ENCODE measurements around the gene ADD2. TPM values are rescaled to one million over a fixed set of nuclear protein-coding genes. Genes with fewer than 3 reads are reported as not detected.

The ADD2 gene
- total RNA-seq, 1 experiment from 2014 or later, result 4.4 TPM

- Histone ChIP-seq H3F3A (ENCODE audit: low read length, unreplicated experiment) (no peaks in the 10 kb centered on the region), H3K9me2 (replicated peaks; ENCODE audit: low read length) (no peaks in the 10 kb centered on the region), H3K27me3 (ENCODE audit: low read length) (peaks cover 53% of the 10 kb centered on the region), H3K4me1 (ENCODE audit: insufficient read depth, low read length) (no peaks in the 10 kb centered on the region), H2AFZ (ENCODE audit: low read length) (no peak overlapping the region), H3K36me3 (ENCODE audit: low read depth, low read length) (no peaks in the 10 kb centered on the region), H3K79me2 (ENCODE audit: low read length) (no peaks in the 10 kb centered on the region), H4K20me1 (ENCODE audit: low read length) (no peaks in the 10 kb centered on the region), H3K9me3 (ENCODE audit: low read length) (no peaks in the 10 kb centered on the region), H3K4me2 (ENCODE audit: low read length) (no peak overlapping the region), H3K27ac (ENCODE audit: low read length) (no peak overlapping the region), H3K9ac (ENCODE audit: low read length) (no peak overlapping the region), H3K4me3 (ENCODE audit: low read length) (no peak overlapping the region)
- ATAC-seq (no peak), DNase-seq (no peak)
- ChIA-PET POLR2A (ENCODE audit: unreplicated experiment) (no interaction called here), CTCF (no interaction called here)
- BruUV-seq (replicated peaks), result no TSS peak
- intact Hi-C loops (cut with micrococcal nuclease), result no loop called here
- TF ChIP-seq EZH2 (IDR thresholded peaks at IDR 0.05; ENCODE audit: low read length, unreplicated experiment) (no peak), EZH2phosphoT487 (IDR thresholded peaks at IDR 0.05; ENCODE audit: borderline replicate concordance, low read length) (no peak)
- TF ChIP-seq, protein P1, sequence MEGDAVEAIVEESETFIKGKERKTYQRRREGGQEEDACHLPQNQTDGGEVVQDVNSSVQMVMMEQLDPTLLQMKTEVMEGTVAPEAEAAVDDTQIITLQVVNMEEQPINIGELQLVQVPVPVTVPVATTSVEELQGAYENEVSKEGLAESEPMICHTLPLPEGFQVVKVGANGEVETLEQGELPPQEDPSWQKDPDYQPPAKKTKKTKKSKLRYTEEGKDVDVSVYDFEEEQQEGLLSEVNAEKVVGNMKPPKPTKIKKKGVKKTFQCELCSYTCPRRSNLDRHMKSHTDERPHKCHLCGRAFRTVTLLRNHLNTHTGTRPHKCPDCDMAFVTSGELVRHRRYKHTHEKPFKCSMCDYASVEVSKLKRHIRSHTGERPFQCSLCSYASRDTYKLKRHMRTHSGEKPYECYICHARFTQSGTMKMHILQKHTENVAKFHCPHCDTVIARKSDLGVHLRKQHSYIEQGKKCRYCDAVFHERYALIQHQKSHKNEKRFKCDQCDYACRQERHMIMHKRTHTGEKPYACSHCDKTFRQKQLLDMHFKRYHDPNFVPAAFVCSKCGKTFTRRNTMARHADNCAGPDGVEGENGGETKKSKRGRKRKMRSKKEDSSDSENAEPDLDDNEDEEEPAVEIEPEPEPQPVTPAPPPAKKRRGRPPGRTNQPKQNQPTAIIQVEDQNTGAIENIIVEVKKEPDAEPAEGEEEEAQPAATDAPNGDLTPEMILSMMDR (conservative IDR thresholded peaks at IDR 0.05; ENCODE audit: low read depth, low read length), result no peak
These were observed 48.8 kb downstream of the ADD2 start for GRCh38 chr2:70719231-70719630.

DNA sequence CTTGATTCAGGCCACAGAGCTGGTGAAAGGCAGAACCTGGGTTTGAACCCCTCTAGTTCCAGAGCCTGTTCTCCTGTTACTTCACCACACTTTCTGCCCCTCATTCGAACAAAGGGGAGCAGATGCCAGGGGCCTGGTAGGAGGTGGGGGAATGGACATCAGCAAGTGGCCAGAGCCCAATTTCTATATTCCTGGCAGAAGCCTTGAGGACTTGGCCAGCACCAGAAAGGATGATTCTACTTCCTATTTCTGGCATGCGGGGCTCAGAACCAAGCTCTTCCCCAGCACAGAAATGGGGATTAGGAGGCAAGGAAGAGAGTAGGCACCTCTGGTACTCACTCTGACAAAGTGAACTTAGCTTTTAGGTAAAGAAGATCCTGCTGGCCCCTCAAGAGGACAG, 49.3 kb downstream of the ADD2 start:
- H4K20me1 ChIP-seq (ENCODE audit: low read length), result no peaks in the 10 kb centered on the region
- TF ChIP-seq EZH2 (IDR thresholded peaks at IDR 0.05; ENCODE audit: low read length, unreplicated experiment), result no peak
- TF ChIP-seq, protein P1 (conservative IDR thresholded peaks at IDR 0.05; ENCODE audit: low read depth, low read length), result no peak
- TF ChIP-seq EZH2phosphoT487 (IDR thresholded peaks at IDR 0.05; ENCODE audit: borderline replicate concordance, low read length), result no peak
- H2AFZ ChIP-seq (ENCODE audit: low read length), result no peak overlapping the region
- no peak for ATAC-seq
- no peak overlapping the region for H3K4me3 ChIP-seq (ENCODE audit: low read length)
- no TSS peak for BruUV-seq (replicated peaks)
- H3K9me2 ChIP-seq (replicated peaks; ENCODE audit: low read length), result no peaks in the 10 kb centered on the region
- H3K27ac ChIP-seq (ENCODE audit: low read length), result no peak overlapping the region
- no peaks in the 10 kb centered on the region for H3K4me1 ChIP-seq (ENCODE audit: insufficient read depth, low read length)
- H3K79me2 ChIP-seq (ENCODE audit: low read length), result no peaks in the 10 kb centered on the region
- no peak for DNase-seq
- H3K27me3 ChIP-seq (ENCODE audit: low read length), result peaks cover 58% of the 10 kb centered on the region
- ChIA-PET POLR2A (ENCODE audit: unreplicated experiment) (no interaction called here), CTCF (no interaction called here)
- H3K4me2 ChIP-seq (ENCODE audit: low read length), result no peak overlapping the region
- H3F3A ChIP-seq (ENCODE audit: low read length, unreplicated experiment), result no peaks in the 10 kb centered on the region
- no peaks in the 10 kb centered on the region for H3K9me3 ChIP-seq (ENCODE audit: low read length)
- H3K9ac ChIP-seq (ENCODE audit: low read length), result no peak overlapping the region
- intact Hi-C loops (cut with micrococcal nuclease), result no loop called here
- no peaks in the 10 kb centered on the region for H3K36me3 ChIP-seq (ENCODE audit: low read depth, low read length)

DNA sequence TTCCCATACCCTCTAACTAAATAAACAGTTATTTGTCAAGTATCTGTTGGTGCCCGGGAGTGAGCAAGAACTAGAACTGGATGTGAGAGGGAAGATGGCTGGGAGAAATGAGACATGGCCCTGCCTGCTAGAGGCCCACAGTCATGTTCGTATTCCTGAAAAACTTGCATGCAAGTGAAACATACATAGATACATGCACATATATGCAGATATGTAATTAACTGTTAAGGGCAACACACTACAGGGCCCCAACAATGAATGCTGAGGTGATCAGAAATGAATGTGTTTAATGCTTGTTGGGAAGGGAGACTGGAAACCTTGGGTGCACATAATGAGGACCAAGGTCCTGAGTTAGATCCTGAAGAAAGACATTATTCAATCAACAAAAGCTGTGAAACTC, 49.8 kb downstream of the ADD2 start:
- ATAC-seq, result no peak
- H3K27me3 ChIP-seq (ENCODE audit: low read length), result peaks cover 59% of the 10 kb centered on the region
- no peaks in the 10 kb centered on the region for H3K79me2 ChIP-seq (ENCODE audit: low read length)
- no peaks in the 10 kb centered on the region for H3K4me1 ChIP-seq (ENCODE audit: insufficient read depth, low read length)
- no peaks in the 10 kb centered on the region for H3F3A ChIP-seq (ENCODE audit: low read length, unreplicated experiment)
- ChIA-PET POLR2A (ENCODE audit: unreplicated experiment) (no interaction called here), CTCF (no interaction called here)
- TF ChIP-seq, protein P1 (conservative IDR thresholded peaks at IDR 0.05; ENCODE audit: low read depth, low read length), result no peak
- TF ChIP-seq EZH2 (IDR thresholded peaks at IDR 0.05; ENCODE audit: low read length, unreplicated experiment), result no peak
- TF ChIP-seq EZH2phosphoT487 (IDR thresholded peaks at IDR 0.05; ENCODE audit: borderline replicate concordance, low read length), result no peak
- H3K27ac ChIP-seq (ENCODE audit: low read length), result no peak overlapping the region
- no peaks in the 10 kb centered on the region for H3K9me3 ChIP-seq (ENCODE audit: low read length)
- H3K36me3 ChIP-seq (ENCODE audit: low read depth, low read length), result no peaks in the 10 kb centered on the region
- no peak overlapping the region for H3K9ac ChIP-seq (ENCODE audit: low read length)
- DNase-seq, result peak; percentile 2
- H3K4me3 ChIP-seq (ENCODE audit: low read length), result no peak overlapping the region
- no peaks in the 10 kb centered on the region for H4K20me1 ChIP-seq (ENCODE audit: low read length)
- intact Hi-C loops (cut with micrococcal nuclease), result no loop called here
- BruUV-seq (replicated peaks), result no TSS peak
- H3K4me2 ChIP-seq (ENCODE audit: low read length), result no peak overlapping the region
- H2AFZ ChIP-seq (ENCODE audit: low read length), result no peak overlapping the region
- H3K9me2 ChIP-seq (replicated peaks; ENCODE audit: low read length), result no peaks in the 10 kb centered on the region

All from PC-3 (cell line).